Aorta (tissue), 5 donors: ENCODE results near the gene SERINC3. TPM values are rescaled to one million over a fixed set of nuclear protein-coding genes. Genes with fewer than 3 reads are reported as not detected.

Experiments used
- ATAC-seq: fragments of 200-7000 bp; cut with Tn5 transposase; one replicate; pipeline ENCODE4 v1.9.1; 2022; ENCODE audit warnings: moderate library complexity; ENCODE audit not compliant: low FRiP score
- DNase-seq, 2 donors: peaks; one replicate each; pipeline ENCODE4 v3.0.0-alpha.2; 2020
- H3K27ac ChIP-seq, 2 donors: one replicate each; pipeline ENCODE4 v1.5.1; 2013; ENCODE audit warnings: low read length in 2 of 2, mild to moderate bottlenecking in 2 of 2, moderate library complexity in 2 of 2, control low read depth in 1 of 2, inconsistent platforms in 1 of 2, low read depth in 1 of 2
- H3K27me3 ChIP-seq, 2 donors: one replicate each; pipeline ENCODE4 v1.6.1; 2013; ENCODE audit warnings: control low read depth in 1 of 2, low read length in 1 of 2, mild to moderate bottlenecking in 1 of 2, moderate library complexity in 1 of 2; ENCODE audit not compliant: insufficient read depth in 2 of 2, control insufficient read depth in 1 of 2
- H3K36me3 ChIP-seq, 2 donors: one replicate each; pipeline ENCODE4 v1.6.1; 2013; ENCODE audit warnings: control low read depth in 1 of 2, low read length in 1 of 2, mild to moderate bottlenecking in 1 of 2; ENCODE audit not compliant: insufficient read depth in 2 of 2, control insufficient read depth in 1 of 2
- H3K4me1 ChIP-seq, 2 donors: one replicate each; pipeline ENCODE4 v1.6.1; 2013; ENCODE audit warnings: low read length in 2 of 2, control low read depth in 1 of 2, mild to moderate bottlenecking in 1 of 2, moderate library complexity in 1 of 2; ENCODE audit not compliant: insufficient read depth in 2 of 2, control insufficient read depth in 1 of 2
- H3K4me3 ChIP-seq, 2 donors: one replicate each; pipeline ENCODE4 v1.5.1; 2013; ENCODE audit warnings: low read length in 2 of 2, control low read depth in 1 of 2, mild to moderate bottlenecking in 1 of 2
- H3K9me3 ChIP-seq: one replicate; pipeline ENCODE4 v1.6.1; 2013; ENCODE audit warnings: mild to moderate bottlenecking, low read length; ENCODE audit not compliant: control insufficient read depth
- WGBS, 2 donors: extraction: QIAGEN DNeasy Blood & Tissue Kit; methylation state at CpG; one replicate each; pipeline ENCODE4 v1.1.7; 2013; 5-methylcytosine and 5-hydroxymethylcytosine counted together
- intact Hi-C, 2 donors: fragments of 100-400 bp; cut with DNase I; formaldehyde crosslinking; loops; one replicate each; pipeline versions ENCODE4 v1.14.2 to v1.15.0; 2022
- polyA plus RNA-seq, 2 donors: library from polyadenylated mRNA; stranded (reverse); fragments of 200-250 nt; gene quantifications; one replicate each; pipeline ENCODE4 v1.2.3, GENCODE V29; 2013
- total RNA-seq, 2 donors: library from RNA; stranded (reverse); fragmentation: NEBNext Ultra II Directional; extraction: Animal tissue kit (Norgen Biotek cat#: 25700); gene quantifications; one replicate each; pipeline ENCODE4 v1.2.1, GENCODE V29; 2021
- donor health status: healthy with polysubstance abuse.
- donor health status: Bipolar disorder and iron deficiency.
- donor health status: DM: no; HTN: no; CAD: no.
- donor health status: DM: no; HTN: no; CAD: no.
- donor health status: DM: yes; HTN: yes; CAD: no.

The SERINC3 gene
- total and polyA plus RNA-seq, 4 donors: 47.1 to 134 (median 104) TPM

DNA sequence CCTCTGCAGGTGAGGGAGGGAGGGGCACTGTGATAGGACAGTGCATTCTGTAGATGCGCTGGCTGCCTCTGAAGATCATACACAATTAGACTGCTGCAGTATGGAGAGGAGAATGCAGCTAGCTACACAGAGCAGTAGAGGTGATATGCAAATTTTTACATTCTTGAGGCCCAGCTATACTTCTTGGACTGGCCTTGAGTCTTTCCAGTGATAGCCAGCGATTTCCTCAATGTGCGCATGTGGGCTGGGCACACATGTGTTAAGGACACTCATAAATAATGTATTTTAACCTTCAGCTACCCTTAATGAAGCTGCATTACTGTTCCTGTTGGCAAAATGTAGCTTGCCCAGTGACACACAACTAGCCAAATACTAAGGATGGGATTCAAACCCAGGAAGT lies 27.2 kb downstream of the SERINC3 start:
- 33 to 35% methylated on average over 3 of the region's 3 CpGs for WGBS, 2 donors
- no peak for ATAC-seq
- H3K27me3 ChIP-seq: no peaks in the 10 kb centered on the region
- DNase-seq: no peak
- no peak overlapping the region for H3K4me3 ChIP-seq
- intact Hi-C loops: no loop called here
- H3K4me1 ChIP-seq: peaks cover 2 to 3% of the 10 kb centered on the region in 2 donors
- no peaks in the 10 kb centered on the region for H3K9me3 ChIP-seq
- peaks cover 2 to 4% of the 10 kb centered on the region in 2 donors for H3K36me3 ChIP-seq
- H3K27ac ChIP-seq: peak overlapping the region; percentile 22 to 84

DNA sequence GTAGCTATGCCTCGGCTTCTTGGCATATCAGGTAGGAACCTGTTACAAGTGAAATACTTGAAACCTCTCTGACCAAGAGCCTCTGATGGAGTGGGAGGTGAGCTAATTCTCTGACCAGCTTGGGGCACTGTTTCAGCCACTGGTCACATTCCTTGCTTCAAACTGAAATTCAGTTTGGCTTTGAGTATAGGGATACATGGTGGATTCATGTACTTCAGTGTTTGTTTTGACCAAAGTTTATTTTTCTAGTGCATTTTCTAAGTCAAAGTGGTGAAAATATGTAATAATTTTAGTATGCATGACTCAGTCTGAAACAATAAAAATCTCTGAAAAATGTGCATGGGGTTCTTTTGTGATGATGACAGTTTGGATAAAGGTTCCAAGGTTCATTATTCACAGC lies 27.6 kb downstream of the SERINC3 start:
- H3K4me3 ChIP-seq: no peak overlapping the region
- ATAC-seq (no peak), DNase-seq (no peak)
- intact Hi-C loops: no loop called here
- H3K27me3 ChIP-seq: no peaks in the 10 kb centered on the region
- H3K4me1 ChIP-seq: peaks cover 2 to 3% of the 10 kb centered on the region in 2 donors
- peaks cover 2 to 4% of the 10 kb centered on the region in 2 donors for H3K36me3 ChIP-seq
- WGBS, 2 donors: 4 to 7% methylated on average over 1 of the region's 1 CpG
- H3K27ac ChIP-seq: peak overlapping the region in 1 of 2 donors; percentile 84
- no peaks in the 10 kb centered on the region for H3K9me3 ChIP-seq

DNA sequence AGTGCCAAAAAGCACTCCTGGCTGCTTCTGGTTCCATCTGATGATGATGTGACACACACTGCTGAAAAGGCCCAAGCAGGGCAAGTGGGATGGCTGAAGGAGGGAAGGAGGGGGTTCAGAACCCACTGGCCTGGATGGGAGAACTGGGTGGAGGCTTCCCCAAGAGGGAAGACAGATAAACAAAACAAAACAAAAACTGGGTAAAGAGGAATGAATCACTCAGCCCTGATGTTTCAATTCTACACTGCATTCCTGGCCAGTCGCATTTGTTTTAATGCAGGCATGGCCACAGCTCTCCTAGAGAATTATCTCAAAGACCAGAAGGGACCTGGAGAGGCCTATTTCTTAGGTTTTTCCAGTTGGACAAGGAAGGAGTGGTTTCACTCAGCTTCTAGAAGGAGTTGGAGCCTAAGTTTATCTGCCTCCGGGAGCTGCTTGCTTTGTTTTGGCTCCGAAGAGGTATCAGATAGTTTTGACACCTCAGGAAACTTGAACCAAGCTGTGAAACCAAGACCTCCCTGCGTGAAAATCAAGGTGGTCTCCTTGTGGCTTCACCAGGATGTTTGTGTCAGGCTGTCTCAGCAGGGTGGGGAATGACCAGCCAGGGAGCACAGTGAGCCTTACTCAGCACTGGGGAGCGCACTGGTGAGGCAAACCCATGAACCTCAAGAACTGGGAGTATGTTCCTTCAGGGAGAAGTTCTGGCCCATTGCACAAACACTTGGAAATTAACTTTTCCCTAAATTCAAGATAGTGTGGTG lies 30.1 kb downstream of the SERINC3 start:
- ATAC-seq (peak; percentile 55), DNase-seq (no peak)
- Histone ChIP-seq H3K4me1 (peaks cover 2 to 3% of the 10 kb centered on the region in 2 donors), H3K27me3 (no peaks in the 10 kb centered on the region), H3K27ac (peak overlapping the region in 1 of 2 donors; percentile 1), H3K36me3 (peaks cover 4 to 5% of the 10 kb centered on the region in 2 donors), H3K4me3 (no peak overlapping the region), H3K9me3 (no peaks in the 10 kb centered on the region)
- intact Hi-C loops: no loop called here
- WGBS, 2 donors: 50 to 61% methylated on average over 5 of the region's 5 CpGs

DNA sequence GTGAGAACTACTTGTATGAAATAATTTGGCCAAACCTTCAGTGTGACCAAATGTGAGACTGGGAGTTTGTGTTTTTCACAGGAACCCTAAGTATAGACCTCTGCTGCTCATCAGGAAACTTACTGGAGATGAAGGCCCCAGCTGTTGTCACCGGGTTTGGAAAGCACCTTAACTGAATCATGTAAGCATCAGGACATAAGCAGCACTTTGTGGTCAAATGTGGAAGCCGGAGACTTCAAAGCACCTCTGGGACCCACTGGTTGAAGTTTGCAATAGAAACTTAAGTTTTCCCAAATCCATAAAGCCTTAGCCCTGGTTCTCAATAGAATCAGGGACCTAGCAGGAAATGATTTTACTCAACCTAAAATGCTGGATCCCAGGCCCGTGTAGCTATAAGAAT lies 31.9 kb downstream of the SERINC3 start:
- Histone ChIP-seq H3K9me3 (no peaks in the 10 kb centered on the region), H3K36me3 (peaks cover 4 to 5% of the 10 kb centered on the region in 2 donors), H3K4me1 (peaks cover 0 to 3% of the 10 kb centered on the region in 2 donors), H3K27ac (no peak overlapping the region), H3K27me3 (no peaks in the 10 kb centered on the region), H3K4me3 (no peak overlapping the region)
- WGBS, 2 donors: 83 to 90% methylated on average over 3 of the region's 3 CpGs
- DNase-seq: no peak
- ATAC-seq: no peak
- intact Hi-C loops: no loop called here

DNA sequence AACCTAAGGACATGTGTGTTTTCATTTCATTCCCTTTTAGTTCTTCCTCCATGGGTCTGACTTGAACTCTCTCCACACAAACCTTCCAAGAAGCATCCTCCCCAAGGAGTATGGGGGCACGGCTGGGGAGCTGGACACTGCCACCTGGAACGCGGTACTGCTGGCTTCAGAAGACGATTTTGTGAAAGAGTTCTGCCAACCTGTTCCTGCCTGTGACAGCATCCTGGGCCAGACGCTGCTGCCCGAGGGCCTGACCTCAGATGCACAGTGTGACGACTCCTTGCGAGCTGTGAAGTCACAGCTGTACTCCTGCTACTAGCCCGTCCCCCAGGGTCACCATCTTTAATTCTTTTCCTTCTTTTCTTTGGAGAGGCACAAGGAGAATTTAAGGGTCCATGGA lies 32.6 kb downstream of the SERINC3 start:
- intact Hi-C loops: no loop called here
- H3K27me3 ChIP-seq: no peaks in the 10 kb centered on the region
- H3K27ac ChIP-seq: no peak overlapping the region

DNA sequence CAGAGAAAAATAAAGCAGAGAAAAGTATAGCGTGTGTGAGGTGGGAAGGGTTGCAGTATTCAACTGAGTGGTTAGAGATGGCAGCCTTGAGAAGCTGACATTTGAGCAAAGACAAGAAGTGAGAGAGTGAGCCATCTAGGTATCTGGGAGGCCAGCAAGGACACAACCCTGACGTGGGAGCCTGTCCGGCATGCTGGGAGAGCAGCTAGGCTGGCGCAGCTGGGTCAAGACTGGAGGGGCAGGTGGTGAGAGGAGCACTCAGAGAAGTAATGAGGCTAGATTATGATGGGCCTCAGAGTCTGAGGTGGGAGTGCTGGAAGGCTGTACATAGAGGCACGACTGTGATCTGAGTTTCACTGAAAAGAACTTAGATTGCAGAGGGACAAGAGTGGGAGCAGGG lies 33.3 kb downstream of the SERINC3 start:
- ATAC-seq (no peak), DNase-seq (no peak)
- no peaks in the 10 kb centered on the region for H3K27me3 ChIP-seq
- H3K9me3 ChIP-seq: no peaks in the 10 kb centered on the region
- peaks cover 4 to 5% of the 10 kb centered on the region in 2 donors for H3K36me3 ChIP-seq
- no peak overlapping the region for H3K27ac ChIP-seq
- WGBS, 2 donors: 87 to 90% methylated on average over 5 of the region's 5 CpGs
- H3K4me1 ChIP-seq: peaks cover 0 to under 1% of the 10 kb centered on the region in 2 donors
- no peak overlapping the region for H3K4me3 ChIP-seq
- intact Hi-C loops: no loop called here

More for the DNA sequence above, 32.6 kb downstream of the SERINC3 start:
- Histone ChIP-seq H3K4me3 (no peak overlapping the region), H3K4me1 (peaks cover 0 to 3% of the 10 kb centered on the region in 2 donors), H3K9me3 (no peaks in the 10 kb centered on the region), H3K36me3 (peaks cover 4 to 5% of the 10 kb centered on the region in 2 donors)
- no peak for DNase-seq
- no peak for ATAC-seq
- WGBS, 2 donors: 78 to 86% methylated on average over 9 of the region's 9 CpGs

DNA sequence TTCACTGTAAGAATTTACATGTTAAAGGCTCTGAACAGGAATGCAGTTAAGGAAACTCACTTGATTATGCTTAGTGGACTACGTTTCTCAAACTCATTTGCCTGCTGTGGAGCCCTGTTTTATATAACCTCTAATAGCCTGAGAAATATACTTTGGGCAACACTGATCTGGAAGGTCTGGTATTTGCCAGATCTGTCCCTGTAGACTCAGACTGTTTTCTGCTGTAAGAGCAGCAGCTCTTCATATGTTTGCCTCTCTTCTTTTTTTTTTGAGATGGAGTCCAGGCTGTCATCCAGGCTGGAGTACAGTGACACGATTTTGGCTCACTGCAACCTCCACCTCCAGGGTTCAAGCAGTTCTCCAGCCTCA lies 36.1 kb downstream of the SERINC3 start:
- no peak for ATAC-seq
- no peak overlapping the region for H3K27ac ChIP-seq
- no peaks in the 10 kb centered on the region for H3K27me3 ChIP-seq
- H3K4me3 ChIP-seq: no peak overlapping the region
- no peaks in the 10 kb centered on the region for H3K9me3 ChIP-seq
- intact Hi-C loops: no loop called here
- WGBS, 2 donors: 53 to 63% methylated on average over 2 of the region's 2 CpGs
- no peaks in the 10 kb centered on the region for H3K4me1 ChIP-seq
- no peak for DNase-seq
- H3K36me3 ChIP-seq: peaks cover 4 to 6% of the 10 kb centered on the region in 2 donors

DNA sequence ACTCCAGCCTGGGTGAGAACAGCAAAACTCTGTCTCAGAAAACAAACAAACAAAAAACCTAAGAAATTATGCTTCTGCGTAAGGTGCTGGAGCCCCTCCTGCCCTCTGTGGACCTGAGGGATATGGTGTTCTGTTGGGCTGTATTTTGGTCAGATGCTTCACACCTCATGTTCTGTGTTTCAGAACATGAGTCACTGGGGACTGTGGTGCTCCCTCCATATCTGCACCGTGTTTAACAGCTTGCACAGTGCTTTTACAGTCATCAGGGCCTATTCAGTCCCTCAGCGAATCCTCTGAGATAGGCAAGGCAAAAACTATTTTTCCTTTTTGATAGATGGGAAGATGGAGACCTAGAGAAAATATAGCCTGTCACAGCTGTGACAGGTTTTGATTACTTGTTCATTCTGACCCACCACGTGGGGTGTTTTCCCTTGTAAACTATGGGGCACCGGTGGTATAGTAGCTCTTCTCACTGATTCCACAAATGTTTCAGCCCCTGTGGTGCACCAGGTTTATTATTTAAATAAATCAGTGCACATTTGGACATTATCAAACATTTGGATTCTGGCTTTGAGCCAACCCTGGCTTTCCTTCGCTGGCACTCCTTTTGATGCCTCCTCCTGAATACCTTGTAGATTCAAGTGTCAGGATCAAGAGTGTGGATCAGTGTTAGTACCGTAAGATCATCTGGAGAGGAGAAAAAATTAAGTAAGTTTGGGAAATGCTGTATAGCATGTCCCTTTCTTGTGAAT lies 36.6 kb downstream of the SERINC3 start:
- H3K27me3 ChIP-seq: no peaks in the 10 kb centered on the region
- no peak overlapping the region for H3K27ac ChIP-seq
- no peak overlapping the region for H3K4me3 ChIP-seq
- WGBS, 2 donors: 74 to 77% methylated on average over 7 of the region's 7 CpGs
- ATAC-seq (no peak), DNase-seq (no peak)
- intact Hi-C loops: no loop called here
- H3K36me3 ChIP-seq: peaks cover 4 to 8% of the 10 kb centered on the region in 2 donors
- H3K9me3 ChIP-seq: no peaks in the 10 kb centered on the region
- no peaks in the 10 kb centered on the region for H3K4me1 ChIP-seq

DNA sequence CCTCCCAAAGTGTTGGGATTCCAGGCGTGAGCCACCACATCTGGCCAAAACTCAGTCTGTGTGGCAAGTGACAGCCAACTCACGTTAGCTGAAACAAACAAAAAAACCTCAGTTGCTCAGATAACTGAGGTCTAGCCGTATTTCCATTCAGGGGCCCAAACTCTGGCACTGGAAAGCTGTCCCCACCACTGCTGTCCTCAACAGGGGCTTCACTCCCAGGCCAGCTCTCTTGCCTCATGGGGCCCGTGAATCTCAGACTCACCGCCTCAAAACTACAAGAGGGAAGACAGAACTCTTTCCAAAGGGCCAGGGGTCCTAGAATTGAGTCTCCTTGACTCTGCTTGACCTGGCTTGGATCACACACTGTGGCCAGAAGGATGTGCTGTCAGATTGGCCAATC lies 38.8 kb downstream of the SERINC3 start:
- Histone ChIP-seq H3K9me3 (no peaks in the 10 kb centered on the region), H3K27ac (no peak overlapping the region), H3K27me3 (no peaks in the 10 kb centered on the region), H3K4me3 (no peak overlapping the region), H3K36me3 (peaks cover 0 to 5% of the 10 kb centered on the region in 2 donors), H3K4me1 (no peaks in the 10 kb centered on the region)
- DNase-seq: no peak
- WGBS, 2 donors: 88% methylated on average over 5 of the region's 5 CpGs
- intact Hi-C loops: no loop called here
- no peak for ATAC-seq
